Colonic mucosa (tissue), 4 donors: ENCODE data around the gene PRDM15. TPM values are rescaled to one million over a fixed set of nuclear protein-coding genes. Genes with fewer than 3 reads are reported as not detected.

ENCODE experiments used
- DNase-seq: peaks from one replicate; pipeline ENCODE4 v3.0.0-alpha.2; 2020
- H3K27ac ChIP-seq: fragments of 200-600 bp; one replicate; pipeline ENCODE4 v1.8.0; 2021
- H3K27me3 ChIP-seq: fragments of 200-600 bp; one replicate; pipeline ENCODE4 v1.8.0; 2021
- H3K36me3 ChIP-seq: fragments of 200-600 bp; one replicate; pipeline ENCODE4 v1.8.0; 2021
- H3K4me1 ChIP-seq: fragments of 200-600 bp; one replicate; pipeline ENCODE4 v1.8.0; 2021; ENCODE audit warnings: mild to moderate bottlenecking
- H3K4me3 ChIP-seq: fragments of 200-600 bp; one replicate; pipeline ENCODE4 v1.8.0; 2021
- H3K9ac ChIP-seq, 2 donors: one replicate each; pipeline ENCODE4 v1.7.0; 2013; ENCODE audit warnings: control low read depth in 2 of 2, low read depth in 2 of 2, low read length in 2 of 2
- H3K9me3 ChIP-seq: fragments of 200-600 bp; one replicate; pipeline ENCODE4 v1.8.0; 2021
- CTCF ChIP-seq: fragments of 200-600 bp; IDR thresholded peaks from one replicate; pipeline ENCODE4 v1.8.0; 2022; ENCODE audit warnings: antibody characterized with exemption, mild to moderate bottlenecking
- intact Hi-C: fragments of 100-400 bp; cut with DNase I; formaldehyde crosslinking; loops from one replicate; pipeline ENCODE4 v1.14.1; 2022
- total RNA-seq, 2 donors: library from RNA; stranded (reverse); fragmentation: NEBNext Ultra II Directional in 1 of 2; extraction: Animal tissue kit (Norgen Biotek cat#: 25700) in 1 of 2; gene quantifications; one replicate each; pipeline ENCODE4 v1.2.1, GENCODE V29; 2021
- donor health status: healthy.
- donor health status: DM: no; HTN: no; CAD: no.
- donor health status: DM: no; HTN: no; CAD: no.

The PRDM15 gene
- 1 to 10 TPM; 3.2 to 6.3 TPM for total RNA-seq

DNA sequence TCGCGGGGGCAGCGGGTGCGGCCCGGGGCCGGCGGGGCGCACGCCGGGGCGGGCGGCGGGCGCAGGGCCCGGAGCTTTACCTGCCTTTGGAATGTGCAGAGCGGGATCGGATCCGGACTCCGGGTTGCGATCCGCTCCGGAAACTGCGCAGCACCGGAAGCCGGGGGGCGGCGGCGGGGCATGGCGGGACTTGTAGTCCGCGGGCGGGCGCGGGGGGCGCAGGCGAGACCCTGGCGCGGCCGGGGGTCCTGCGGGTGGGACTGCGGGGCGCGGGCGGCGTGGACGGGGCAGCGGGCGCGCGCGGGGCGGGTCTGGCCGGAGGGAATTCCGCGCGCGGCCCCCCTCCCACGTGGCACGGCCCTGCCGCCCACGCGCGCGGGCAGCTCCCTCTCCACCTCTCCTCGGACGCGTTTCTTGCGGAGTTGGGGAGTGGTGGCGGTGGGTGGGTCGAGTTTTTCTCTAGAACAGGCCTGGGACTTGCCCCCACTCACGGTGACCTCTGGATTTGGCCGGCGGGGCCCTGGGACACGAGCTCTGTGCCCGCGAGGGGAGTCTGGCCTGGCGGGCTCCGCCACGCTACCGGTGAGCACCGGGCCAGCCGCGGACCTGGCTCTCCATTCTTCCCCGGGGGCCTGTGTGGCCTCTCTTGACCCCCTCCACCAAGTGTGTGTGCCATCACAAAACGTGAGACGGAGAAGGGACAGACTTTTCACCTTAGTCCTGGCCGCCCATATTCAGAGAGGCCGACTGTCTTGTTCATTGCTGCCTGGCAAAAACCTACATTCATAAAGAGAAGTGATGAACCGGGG is at the start of gene PRDM15:
PRDM15 (minus strand) TSS at position 155 of the 809 bp plus-strand sequence. CDS start 18,981 bp downstream, outside the sequence.
- intact Hi-C loops, result no loop called here
- Histone ChIP-seq H3K4me1 (no peaks in the 10 kb centered on the region), H3K27ac (peak within 1 kb of the TSS; percentile 41), H3K9ac (peak within 1 kb of the TSS; percentile 84 to 90), H3K27me3 (no peaks in the 10 kb centered on the region), H3K4me3 (peak within 1 kb of the TSS; percentile 73), H3K9me3 (no peaks in the 10 kb centered on the region), H3K36me3 (no peaks in the 10 kb centered on the region)
- DNase-seq, result peak; percentile 82
- no peak for TF ChIP-seq CTCF

DNA sequence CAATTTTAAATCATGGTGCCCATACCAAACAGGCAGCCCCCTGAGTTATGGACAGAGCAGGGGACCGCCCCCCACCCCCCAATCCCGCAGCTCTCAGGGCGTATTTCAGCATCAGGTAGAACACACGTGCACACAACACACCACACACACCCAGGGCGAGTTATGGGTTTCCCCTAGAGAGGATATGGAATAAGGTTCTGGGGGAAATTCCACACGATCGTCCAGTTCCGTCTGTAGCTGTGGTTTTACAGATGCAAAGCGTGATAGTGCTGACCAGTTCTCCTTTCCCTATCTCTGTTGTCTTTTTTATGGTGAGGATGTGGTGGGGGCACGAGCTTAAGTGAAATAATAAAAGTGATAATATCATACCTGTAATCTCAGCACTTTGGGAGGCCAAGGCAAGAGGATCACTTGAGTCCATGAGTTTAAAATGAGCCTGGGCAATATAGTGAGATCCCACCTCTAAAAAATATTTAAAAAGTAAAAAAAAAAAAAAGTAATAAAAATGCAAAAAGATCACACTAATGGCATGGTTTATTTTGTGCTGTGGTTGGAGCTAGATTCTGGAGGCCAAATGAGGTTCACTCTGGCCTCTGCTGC is 49.6 kb upstream of the PRDM15 start:
- no peaks in the 10 kb centered on the region for H3K27me3 ChIP-seq
- no peaks in the 10 kb centered on the region for H3K9me3 ChIP-seq
- H3K27ac ChIP-seq, result no peak overlapping the region
- DNase-seq, result no peak
- H3K36me3 ChIP-seq, result no peaks in the 10 kb centered on the region
- no peak for TF ChIP-seq CTCF
- H3K4me1 ChIP-seq, result peaks cover 7% of the 10 kb centered on the region
- no peak overlapping the region for H3K9ac ChIP-seq
- H3K4me3 ChIP-seq, result no peak overlapping the region
- intact Hi-C loops, result no loop called here

DNA sequence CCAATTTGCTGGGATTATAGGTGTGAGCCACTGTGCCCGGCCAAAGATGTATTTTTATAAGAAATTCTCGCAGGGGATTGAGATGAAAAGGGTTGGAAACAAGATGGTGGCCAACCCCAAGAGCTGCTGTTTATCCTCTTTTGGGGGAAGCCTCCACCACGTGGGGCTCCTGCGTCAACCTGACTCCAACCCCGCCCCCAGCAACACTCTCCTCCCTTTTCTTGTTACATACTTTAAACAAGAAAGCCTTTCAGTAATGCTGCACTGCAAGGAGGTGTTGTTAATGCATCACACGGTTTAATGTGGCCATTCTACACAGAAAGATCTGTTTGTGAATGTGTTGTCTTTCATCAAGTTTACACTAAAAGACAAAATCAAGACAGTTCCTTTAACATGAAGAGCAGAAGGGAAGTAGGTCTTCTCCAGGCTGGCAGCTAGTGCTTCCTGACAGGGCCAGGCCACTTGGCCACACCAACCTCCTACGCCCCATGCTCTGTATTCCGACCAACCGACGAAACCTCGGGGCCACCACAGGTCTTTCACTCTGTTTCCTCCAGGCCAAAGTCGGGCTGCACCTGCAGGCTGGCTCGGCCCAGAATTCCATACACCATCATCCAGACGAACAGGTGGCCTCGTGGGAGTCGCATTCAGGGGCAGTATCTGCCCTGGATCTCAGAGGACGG is 48.7 kb upstream of the PRDM15 start:
- no peak for DNase-seq
- no peaks in the 10 kb centered on the region for H3K9me3 ChIP-seq
- no peak overlapping the region for H3K9ac ChIP-seq
- intact Hi-C loops, result no loop called here
- no peak for TF ChIP-seq CTCF
- no peaks in the 10 kb centered on the region for H3K27me3 ChIP-seq
- no peak overlapping the region for H3K27ac ChIP-seq
- no peaks in the 10 kb centered on the region for H3K36me3 ChIP-seq
- H3K4me3 ChIP-seq, result no peak overlapping the region
- H3K4me1 ChIP-seq, result peaks cover 7% of the 10 kb centered on the region

GRCh38 chr21:41926807-41927171 is 47.6 kb upstream of the PRDM15 start:
- no peaks in the 10 kb centered on the region for H3K9me3 ChIP-seq
- intact Hi-C loops, result no loop called here
- H3K36me3 ChIP-seq, result no peaks in the 10 kb centered on the region
- DNase-seq, result no peak
- no peak overlapping the region for H3K4me3 ChIP-seq
- H3K27ac ChIP-seq, result peak overlapping the region; percentile 66
- H3K27me3 ChIP-seq, result no peaks in the 10 kb centered on the region
- peak overlapping the region in 1 of 2 donors; percentile 84 for H3K9ac ChIP-seq
- peaks cover 7% of the 10 kb centered on the region for H3K4me1 ChIP-seq
- no peak for TF ChIP-seq CTCF

DNA sequence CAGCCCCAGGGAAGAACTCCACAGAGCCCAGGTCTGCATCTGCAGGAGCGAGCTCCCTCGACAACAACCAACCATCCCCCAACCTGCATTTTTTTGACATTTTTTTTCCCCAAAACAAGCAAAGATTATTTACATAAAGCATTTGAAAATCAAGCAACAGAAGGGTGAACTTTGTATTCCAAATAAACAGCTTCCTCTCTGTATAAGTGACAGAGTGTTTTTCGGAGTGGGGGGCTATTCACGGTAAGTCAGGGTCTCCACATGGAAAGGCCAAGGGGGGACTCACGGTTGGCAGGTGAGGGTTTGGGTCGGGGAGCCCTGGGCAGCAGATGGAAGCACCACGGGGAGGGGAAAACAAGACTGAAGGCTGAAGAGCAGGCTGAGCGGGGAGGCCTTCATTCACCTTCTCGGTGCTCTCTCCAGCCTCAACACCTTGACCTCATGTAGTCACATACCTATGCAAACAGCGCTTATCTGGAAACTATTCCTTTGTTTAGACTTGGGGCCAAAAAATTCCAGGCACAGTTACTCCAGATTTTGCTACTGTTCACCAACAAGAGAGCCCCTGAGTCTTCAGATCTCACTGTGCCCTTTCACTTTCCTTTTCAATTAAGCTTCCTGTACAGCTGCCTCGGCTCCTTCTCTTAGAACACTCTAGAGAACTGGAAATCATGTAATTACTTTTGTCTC is 47.1 kb upstream of the PRDM15 start:
- Histone ChIP-seq H3K9ac (peak overlapping the region; percentile 68 to 84), H3K36me3 (no peaks in the 10 kb centered on the region), H3K9me3 (no peaks in the 10 kb centered on the region), H3K27me3 (no peaks in the 10 kb centered on the region), H3K27ac (peak overlapping the region; percentile 66), H3K4me3 (peak overlapping the region; percentile 23), H3K4me1 (peaks cover 7% of the 10 kb centered on the region)
- DNase-seq, result peak; percentile 42
- intact Hi-C loops, result no loop called here
- no peak for TF ChIP-seq CTCF
